ENCODE data around the gene RABGAP1L.
"Not testable (repeated sequence)": the region's sequence is repeated elsewhere in the genome, so short reads cannot be mapped to it uniquely, and the experiment has no call there.

Gene RABGAP1L

GRCh38 chr1:174870319-174870718 is 711.0 kb downstream of the RABGAP1L start:
- DNase-seq (ENCODE audit: low read depth in 2 of 2): no peak

GRCh38 chr1:174871886-174872285 is 712.6 kb downstream of the RABGAP1L start:
- DNase-seq (ENCODE audit: low read depth in 2 of 2): no peak

- DNase-seq (ENCODE audit: low read depth in 2 of 2): no peak
Observed at GRCh38 chr1:174872615-174873058, 713.3 kb downstream of the RABGAP1L start.

GRCh38 chr1:174874331-174875053 is 715.2 kb downstream of the RABGAP1L start:
- DNase-seq (ENCODE audit: low read depth in 2 of 2): no peak

- DNase-seq (ENCODE audit: low read depth in 2 of 2): no peak
Observed at GRCh38 chr1:174875306-174875705, 716.0 kb downstream of the RABGAP1L start.

GRCh38 chr1:174877208-174877673 is 717.9 kb downstream of the RABGAP1L start:
- no peak for DNase-seq (ENCODE audit: low read depth in 2 of 2)

- DNase-seq (ENCODE audit: low read depth in 2 of 2): no peak
Observed at GRCh38 chr1:174880171-174880570, 720.9 kb downstream of the RABGAP1L start.

GRCh38 chr1:174883409-174883808 is 724.1 kb downstream of the RABGAP1L start:
- DNase-seq (ENCODE audit: low read depth in 2 of 2): no peak

GRCh38 chr1:174884038-174884437 is 724.7 kb downstream of the RABGAP1L start:
- DNase-seq (ENCODE audit: low read depth in 2 of 2): no peak

- no peak for DNase-seq (ENCODE audit: low read depth in 2 of 2)
Observed at GRCh38 chr1:174884566-174884965, 725.2 kb downstream of the RABGAP1L start.

- DNase-seq (ENCODE audit: low read depth in 2 of 2): no peak
Observed at GRCh38 chr1:174890024-174890423, 730.7 kb downstream of the RABGAP1L start.

- no peak for DNase-seq (ENCODE audit: low read depth in 2 of 2)
Observed at GRCh38 chr1:174892016-174892415, 732.7 kb downstream of the RABGAP1L start.

GRCh38 chr1:174894117-174894762 is 734.9 kb downstream of the RABGAP1L start:
- DNase-seq (ENCODE audit: low read depth in 2 of 2): no peak

GRCh38 chr1:174895610-174896009 is 736.3 kb downstream of the RABGAP1L start:
- DNase-seq (ENCODE audit: low read depth in 2 of 2): not testable (repeated sequence)

GRCh38 chr1:174898102-174898797 is 738.9 kb downstream of the RABGAP1L start:
- DNase-seq (ENCODE audit: low read depth in 2 of 2): no peak

GRCh38 chr1:174900317-174900716 is 741.0 kb downstream of the RABGAP1L start:
- no peak for DNase-seq (ENCODE audit: low read depth in 2 of 2)

GRCh38 chr1:174902531-174903099 is 743.3 kb downstream of the RABGAP1L start:
- no peak for DNase-seq (ENCODE audit: low read depth in 2 of 2)

- DNase-seq (ENCODE audit: low read depth in 2 of 2): no peak
Observed at GRCh38 chr1:174911606-174912005, 752.3 kb downstream of the RABGAP1L start.

- DNase-seq (ENCODE audit: low read depth in 2 of 2): peak in 1 of 2 donors; percentile 10
Observed at GRCh38 chr1:174912264-174912663, 752.9 kb downstream of the RABGAP1L start.

- DNase-seq (ENCODE audit: low read depth in 2 of 2): no peak
Observed at GRCh38 chr1:174913225-174913903, 754.0 kb downstream of the RABGAP1L start.

GRCh38 chr1:174914991-174915390 is 755.7 kb downstream of the RABGAP1L start:
- no peak for DNase-seq (ENCODE audit: low read depth in 2 of 2)

GRCh38 chr1:174916846-174917245 is 757.5 kb downstream of the RABGAP1L start:
- no peak for DNase-seq (ENCODE audit: low read depth in 2 of 2)

Measured in stimulated activated CD8-positive, alpha-beta memory T cell treated with anti-CD3 and anti-CD28 coated beads, Interleukin-2, amount 100 ng/mL, for 48 hours (primary cell).